Progenitor cell of endocrine pancreas (in vitro differentiated cells): ENCODE results near the gene ATG9B. TPM values are rescaled to one million over a fixed set of nuclear protein-coding genes. Genes with fewer than 3 reads are reported as not detected.

Source experiments
- DNase-seq: peaks from one replicate; pipeline ENCODE4 v3.0.0; 2021; ENCODE audit warnings: low spot score; ENCODE audit not compliant: unreplicated experiment
- H3K27ac Mint-ChIP-seq: 2 replicates; pipeline ENCODE4 v1.8.0; 2021; ENCODE audit warnings: mild to moderate bottlenecking, moderate library complexity, mixed read lengths
- H3K27me3 Mint-ChIP-seq: 2 replicates; pipeline ENCODE4 v1.8.0; 2021; ENCODE audit warnings: mixed read lengths
- H3K36me3 Mint-ChIP-seq: 2 replicates; pipeline ENCODE4 v1.8.0; 2022; ENCODE audit warnings: mixed read lengths; ENCODE audit not compliant: insufficient read depth
- H3K4me1 Mint-ChIP-seq: 2 replicates; pipeline ENCODE4 v1.8.0; 2021; ENCODE audit warnings: low read depth, mixed read lengths
- H3K4me3 Mint-ChIP-seq: 2 replicates; pipeline ENCODE4 v1.8.0; 2021; ENCODE audit warnings: low read depth, mild to moderate bottlenecking, moderate library complexity, mixed read lengths
- H3K9me3 Mint-ChIP-seq: 2 replicates; pipeline ENCODE4 v1.8.0; 2021; ENCODE audit warnings: low read depth, mixed read lengths
- total RNA-seq: library from RNA; stranded (reverse); gene quantifications from 2 replicates; pipeline ENCODE4 v1.2.1, GENCODE V29; 2021
- TF ChIP-seq, protein P1 (sequence below): fragments of 200-600 bp; sonication (generic); IDR thresholded peaks from one replicate; pipeline ENCODE4 v1.5.0; 2021; ENCODE audit warnings: antibody characterized with exemption, mild to moderate bottlenecking; ENCODE audit not compliant: unreplicated experiment

Gene ATG9B
- total RNA-seq, 1 donor from 2014 or later = 0.79 TPM

DNA sequence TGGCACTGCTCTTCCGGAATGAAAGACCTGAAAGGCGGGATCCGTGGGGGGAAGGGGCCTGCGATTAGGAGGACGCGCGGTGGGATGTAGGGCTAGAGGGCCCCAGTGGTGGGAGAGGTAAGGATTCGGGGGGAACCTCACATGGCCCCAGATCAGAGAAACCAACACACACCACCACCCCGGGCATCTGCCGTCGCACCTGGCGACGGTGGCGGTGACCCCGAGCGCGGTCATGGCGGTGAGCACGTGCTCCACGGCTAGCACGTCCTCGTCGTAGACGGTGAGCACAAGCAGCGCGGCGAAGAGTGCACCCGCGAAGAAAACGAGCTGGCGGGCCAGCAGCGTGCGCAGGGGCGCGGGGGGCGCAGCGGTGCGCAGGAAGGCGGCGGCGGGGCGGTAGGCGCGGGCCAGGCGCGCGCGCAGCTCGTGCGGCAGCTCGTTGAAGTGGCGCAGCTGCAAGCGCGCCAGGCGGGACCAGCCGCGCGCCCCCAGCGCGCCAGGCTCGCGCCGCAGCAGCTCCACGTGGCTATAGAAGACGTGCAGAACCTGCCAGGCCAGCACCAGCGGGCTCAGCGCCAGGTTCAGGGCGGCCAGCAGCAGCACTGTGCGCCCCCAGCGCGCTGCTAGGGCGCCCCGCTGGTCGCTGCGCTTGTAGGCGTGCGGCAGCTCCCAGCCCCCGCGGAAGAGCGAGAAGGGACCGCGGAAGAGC, 5.7 kb downstream of the ATG9B start:
- Mint-ChIP-seq H3K27me3 (peaks cover 87% of the 10 kb centered on the region), H3K36me3 (no peaks in the 10 kb centered on the region), H3K9me3 (no peaks in the 10 kb centered on the region), H3K4me1 (peaks cover 5% of the 10 kb centered on the region), H3K27ac (no peak overlapping the region), H3K4me3 (peak overlapping the region; percentile 57)
- TF ChIP-seq, protein P1, sequence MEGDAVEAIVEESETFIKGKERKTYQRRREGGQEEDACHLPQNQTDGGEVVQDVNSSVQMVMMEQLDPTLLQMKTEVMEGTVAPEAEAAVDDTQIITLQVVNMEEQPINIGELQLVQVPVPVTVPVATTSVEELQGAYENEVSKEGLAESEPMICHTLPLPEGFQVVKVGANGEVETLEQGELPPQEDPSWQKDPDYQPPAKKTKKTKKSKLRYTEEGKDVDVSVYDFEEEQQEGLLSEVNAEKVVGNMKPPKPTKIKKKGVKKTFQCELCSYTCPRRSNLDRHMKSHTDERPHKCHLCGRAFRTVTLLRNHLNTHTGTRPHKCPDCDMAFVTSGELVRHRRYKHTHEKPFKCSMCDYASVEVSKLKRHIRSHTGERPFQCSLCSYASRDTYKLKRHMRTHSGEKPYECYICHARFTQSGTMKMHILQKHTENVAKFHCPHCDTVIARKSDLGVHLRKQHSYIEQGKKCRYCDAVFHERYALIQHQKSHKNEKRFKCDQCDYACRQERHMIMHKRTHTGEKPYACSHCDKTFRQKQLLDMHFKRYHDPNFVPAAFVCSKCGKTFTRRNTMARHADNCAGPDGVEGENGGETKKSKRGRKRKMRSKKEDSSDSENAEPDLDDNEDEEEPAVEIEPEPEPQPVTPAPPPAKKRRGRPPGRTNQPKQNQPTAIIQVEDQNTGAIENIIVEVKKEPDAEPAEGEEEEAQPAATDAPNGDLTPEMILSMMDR = no peak
- DNase-seq = no peak

DNA sequence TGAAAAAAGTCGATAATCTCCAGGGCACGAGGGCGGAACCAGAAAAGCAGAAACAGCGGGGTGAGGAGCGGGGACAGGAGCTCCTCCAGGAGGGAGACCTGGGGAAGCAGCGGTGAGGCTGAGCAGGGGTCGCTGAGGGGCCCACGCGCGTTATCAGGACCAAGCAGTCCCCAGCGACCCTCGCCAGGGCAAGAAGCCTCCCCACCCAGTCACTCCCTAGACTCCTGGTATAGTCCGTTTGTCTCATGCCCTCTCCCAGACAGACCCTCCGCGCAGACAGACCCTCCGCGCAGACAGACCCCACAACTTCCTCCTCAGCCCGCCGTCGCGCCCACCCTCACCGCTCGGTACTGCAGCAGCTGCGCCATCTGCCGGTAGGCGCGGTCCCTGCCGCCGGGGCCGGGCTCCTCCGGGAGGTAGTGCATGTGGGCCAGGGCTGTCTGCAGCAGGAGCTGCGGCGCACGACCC, 6.3 kb downstream of the ATG9B start:
- H3K27ac Mint-ChIP-seq = peak overlapping the region; percentile 56

DNA sequence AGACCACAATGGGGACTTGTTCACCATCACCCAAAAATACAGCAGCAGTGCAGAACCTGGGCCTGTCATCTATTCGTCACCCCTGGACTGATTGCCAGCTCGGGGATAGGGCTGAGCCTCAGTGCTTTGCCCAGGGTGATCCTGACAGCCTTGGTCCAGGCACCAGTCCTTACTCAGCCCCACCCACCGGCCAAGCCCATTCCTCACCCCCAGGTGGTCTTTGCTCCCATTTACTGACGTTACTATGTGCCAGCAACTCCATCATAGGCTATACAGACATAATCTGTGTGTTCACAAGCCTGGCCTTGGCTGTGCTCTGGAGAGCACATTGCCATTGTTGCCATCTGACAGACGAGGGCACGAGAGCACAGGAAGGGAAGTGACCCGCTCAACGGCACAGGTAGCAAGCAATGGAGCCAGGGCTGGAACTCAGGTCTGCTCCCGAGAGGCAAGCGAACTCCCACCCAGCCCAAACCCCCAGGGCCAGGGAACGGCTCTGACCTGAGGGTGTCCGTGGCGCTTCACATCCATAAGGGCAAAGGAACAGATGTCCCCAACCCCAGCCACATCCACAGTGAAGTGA, 6.8 kb downstream of the ATG9B start:
- Mint-ChIP-seq H3K4me1 (peaks cover 7% of the 10 kb centered on the region), H3K4me3 (peak overlapping the region; percentile 31), H3K36me3 (no peaks in the 10 kb centered on the region), H3K27ac (no peak overlapping the region), H3K27me3 (peaks cover 87% of the 10 kb centered on the region), H3K9me3 (no peaks in the 10 kb centered on the region)
- no peak for DNase-seq
- TF ChIP-seq, protein P1 = no peak

More for the DNA sequence above, 6.3 kb downstream of the ATG9B start:
- H3K36me3 Mint-ChIP-seq = no peaks in the 10 kb centered on the region
- peak overlapping the region; percentile 57 for H3K4me3 Mint-ChIP-seq
- peak; percentile 81 for DNase-seq
- TF ChIP-seq, protein P1 = peak; percentile 93
- H3K4me1 Mint-ChIP-seq = peaks cover 5% of the 10 kb centered on the region
- H3K9me3 Mint-ChIP-seq = no peaks in the 10 kb centered on the region
- peaks cover 85% of the 10 kb centered on the region for H3K27me3 Mint-ChIP-seq

DNA sequence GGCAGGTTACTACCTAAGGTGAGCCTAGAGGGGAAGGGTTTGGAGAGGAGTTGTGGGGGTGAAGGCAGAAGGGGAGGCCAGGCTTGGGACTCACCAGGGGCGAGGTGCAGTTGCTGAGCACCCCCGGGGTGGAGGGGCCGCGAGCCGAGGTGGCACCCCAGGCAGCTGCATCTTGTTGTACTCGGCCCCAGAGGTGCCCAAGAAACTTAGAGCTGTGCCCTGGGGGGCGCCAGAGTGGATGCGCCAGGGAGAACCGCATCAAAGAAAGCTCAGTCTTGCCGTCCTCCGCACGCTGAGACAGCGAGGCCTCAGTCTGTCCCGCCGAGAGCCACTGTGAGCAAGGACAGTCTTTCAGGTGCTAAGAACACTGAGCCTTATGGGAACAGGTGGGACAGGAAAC, 7.4 kb downstream of the ATG9B start:
- no peak overlapping the region for H3K4me3 Mint-ChIP-seq
- no peaks in the 10 kb centered on the region for H3K36me3 Mint-ChIP-seq
- no peaks in the 10 kb centered on the region for H3K9me3 Mint-ChIP-seq
- peaks cover 91% of the 10 kb centered on the region for H3K27me3 Mint-ChIP-seq
- H3K4me1 Mint-ChIP-seq = peaks cover 7% of the 10 kb centered on the region
- DNase-seq = no peak
- no peak overlapping the region for H3K27ac Mint-ChIP-seq
- TF ChIP-seq, protein P1 = no peak

DNA sequence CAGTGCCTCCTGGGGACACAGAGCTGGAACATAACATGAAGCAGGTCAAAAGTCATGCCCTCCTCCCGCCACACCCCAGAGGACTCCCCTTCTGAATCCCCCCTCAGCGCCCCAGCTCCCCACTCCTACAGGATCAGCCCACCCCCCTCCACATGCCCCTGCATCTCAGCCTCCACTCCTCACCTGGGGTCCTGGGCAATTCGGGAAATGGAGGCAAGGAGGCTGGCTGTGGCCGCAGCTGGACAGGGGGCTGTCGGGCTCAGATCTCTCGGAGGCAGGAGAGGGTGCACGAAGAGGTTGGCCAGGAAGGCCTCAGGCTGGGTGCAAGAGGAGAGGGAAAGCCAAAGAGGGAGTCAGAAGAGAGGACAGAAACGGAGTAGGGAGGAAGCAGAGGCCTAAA, 7.8 kb downstream of the ATG9B start:
- no peaks in the 10 kb centered on the region for H3K9me3 Mint-ChIP-seq
- no peaks in the 10 kb centered on the region for H3K36me3 Mint-ChIP-seq
- no peak overlapping the region for H3K4me3 Mint-ChIP-seq
- H3K4me1 Mint-ChIP-seq = peaks cover 7% of the 10 kb centered on the region
- no peak overlapping the region for H3K27ac Mint-ChIP-seq
- DNase-seq = no peak
- TF ChIP-seq, protein P1 = no peak
- H3K27me3 Mint-ChIP-seq = peaks cover 90% of the 10 kb centered on the region
